Measurements from ENCODE around the gene PPARA. TPM values are rescaled to one million over a fixed set of nuclear protein-coding genes. Genes with fewer than 3 reads are reported as not detected.
A peak's percentile ranks its signal among the peaks of the same experiment; 100 is the strongest.

Gene PPARA
- total and polyA plus RNA-seq, 9 of the 15 experiments (the other 6 are each of a cell fraction or from before 2014, with no cell fraction given), result 0.64 to 5.3 (median 3.5) TPM

DNA sequence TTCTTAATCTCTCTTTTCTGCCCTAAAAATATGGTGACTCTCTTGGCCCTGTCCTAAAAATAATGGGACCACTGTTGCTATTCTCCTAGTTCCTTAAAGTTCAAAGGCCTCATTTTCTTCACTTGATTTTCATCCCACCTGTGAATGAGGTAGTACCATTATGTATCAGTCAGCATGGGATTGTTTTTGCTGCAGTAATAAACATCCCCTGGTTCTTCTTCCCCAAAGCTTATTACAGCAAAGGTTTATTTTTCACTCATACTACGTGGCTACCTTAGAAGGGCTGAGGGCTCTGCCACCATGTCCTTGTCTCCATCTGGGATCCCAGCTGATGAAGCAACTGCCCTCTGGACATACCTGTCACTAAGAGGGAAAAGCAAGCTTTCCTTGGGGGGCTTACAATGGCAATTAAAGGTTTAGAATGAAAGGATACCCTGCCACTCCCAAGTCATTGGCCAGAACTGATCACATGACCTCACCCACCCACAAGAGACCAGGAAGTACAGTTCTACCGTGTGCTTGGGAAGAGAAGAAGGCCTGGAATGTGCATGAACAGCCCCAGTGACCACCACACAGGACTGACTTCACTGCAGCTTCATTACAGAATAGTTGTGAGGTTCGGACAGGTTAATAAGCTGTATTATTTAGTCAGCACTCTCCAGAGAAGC lies 125.3 kb downstream of the PPARA start:
- H3K27me3 ChIP-seq (ENCODE audit: control insufficient read depth in 2 of 2, insufficient read depth in 2 of 2, low read length in 2 of 2), result no peaks in the 10 kb centered on the region
- in situ Hi-C loops (cut with MboI), result no loop called here
- ChIA-PET POLR2A (interaction anchor here (0.7 kb wide), 1 partner anchor 20 kb away, joined by 3 read pairs; no protein-coding TSS in a partner anchor), CTCF (ENCODE audit: low intra/inter-chr PET ratio) (no interaction called here)
- WGBS (ENCODE audit: insufficient coverage, low coverage, missing lambda C conversion rate), result 79% methylated on average over 3 of the region's 3 CpGs
- ATAC-seq, result 0 out of 3 replicates have a peak, but pooled peaks have one; percentile 34
- no peak overlapping the region for H2AFZ ChIP-seq (ENCODE audit: low read depth, low read length)
- no TSS peak for BruUV-seq (replicated peaks)
- FAIRE-seq, result no peak
- no peak overlapping the region for H3K27ac ChIP-seq (ENCODE audit: extremely low read depth, low read depth, low read length)
- H3K9ac ChIP-seq (ENCODE audit: insufficient read depth in 1 of 2, low read depth in 2 of 2, low read length in 2 of 2), result no peak overlapping the region
- intact Hi-C loops (cut with micrococcal nuclease), result no loop called here
- no peaks in the 10 kb centered on the region for H3K9me1 ChIP-seq (ENCODE audit: control insufficient read depth, insufficient read depth, low read length)
- H3K36me3 ChIP-seq (ENCODE audit: control insufficient read depth, insufficient read depth, low read length), result peaks cover 72% of the 10 kb centered on the region; the same call in 2 of the 3 replicates
- no peaks in the 10 kb centered on the region for H3K9me3 ChIP-seq (replicated peaks; ENCODE audit: control insufficient read depth, insufficient read depth, low read depth, low read length)
- peak in 3 of 4 experiments; percentile 34 to 57 (median 53) for DNase-seq (ENCODE audit: extremely low read depth in 1 of 4, low spot score in 3 of 4)
- H3K79me2 ChIP-seq (ENCODE audit: control insufficient read depth, insufficient read depth, low read length), result no peaks in the 10 kb centered on the region
- H3K4me1 ChIP-seq (replicated peaks in 1 of 2; ENCODE audit: control insufficient read depth in 2 of 2, insufficient read depth in 2 of 2, low read length in 2 of 2), result no peaks in the 10 kb centered on the region; a peak in 2 of 5 replicates
- H3K4me3 ChIP-seq, result no peak overlapping the region
- no peaks in the 10 kb centered on the region for H4K20me1 ChIP-seq (replicated peaks; ENCODE audit: control insufficient read depth, insufficient read depth, low read length)
- no peak overlapping the region for H3K4me2 ChIP-seq (ENCODE audit: insufficient read depth, low read length)
- TF ChIP-seq HMG20B (CRISPR knock-in tag; IDR thresholded peaks at IDR 0.05), result no peak
- TF ChIP-seq ZNF407 (IDR thresholded peaks at IDR 0.05; ENCODE audit: low read depth), result no peak
- TF ChIP-seq SREBF2 (CRISPR knock-in tag; IDR thresholded peaks at IDR 0.05), result no peak
- no peak for TF ChIP-seq ELK1 (CRISPR knock-in tag; IDR thresholded peaks at IDR 0.05)
- peak; percentile 64; the same call in 1 of the 2 replicates for TF ChIP-seq RAD51 (IDR thresholded peaks at IDR 0.05; ENCODE audit: borderline replicate concordance, low read depth)
- no peak for TF ChIP-seq ZNF764 (CRISPR knock-in tag; IDR thresholded peaks at IDR 0.05; ENCODE audit: low read depth)
- peak; percentile 49 for TF ChIP-seq RBM25 (IDR thresholded peaks at IDR 0.05; ENCODE audit: low read depth, low read length, severe bottlenecking)
- no peak for TF ChIP-seq ZBTB26 (CRISPR knock-in tag; IDR thresholded peaks at IDR 0.05)
- no peak for TF ChIP-seq HES1 (IDR thresholded peaks at IDR 0.05; ENCODE audit: low read depth)
- TF ChIP-seq KDM2B (CRISPR knock-in tag; IDR thresholded peaks at IDR 0.05), result no peak

Data from K562 (cell line).